T-helper 2 cell treated with Interferon-gamma antibody and Interleukin-4, amounts not matched to agents 5 μg/mL and 100 μg/mL, for 36 hours (primary cell): ENCODE results near the gene KRTAP5-7.
"Not testable (repeated sequence)": the region's sequence is repeated elsewhere in the genome, so short reads cannot be mapped to it uniquely, and the experiment has no call there.

ENCODE experiments used
- DNase-seq: peaks from one replicate; pipeline ENCODE4 v3.0.0; 2021; ENCODE audit warnings: low spot score
- H3K27ac Mint-ChIP-seq: one replicate; pipeline ENCODE4 v1.8.0; 2021; ENCODE audit warnings: mild to moderate bottlenecking, mixed read lengths
- H3K27me3 Mint-ChIP-seq: one replicate; pipeline ENCODE4 v1.8.0; 2021; ENCODE audit warnings: low read depth, mixed read lengths
- H3K36me3 Mint-ChIP-seq: one replicate; pipeline ENCODE4 v1.8.0; 2021; ENCODE audit warnings: low read depth, mixed read lengths
- H3K4me1 Mint-ChIP-seq: one replicate; pipeline ENCODE4 v1.8.0; 2021; ENCODE audit warnings: low read depth, mixed read lengths
- H3K4me3 Mint-ChIP-seq: one replicate; pipeline ENCODE4 v1.8.0; 2022; ENCODE audit warnings: mild to moderate bottlenecking, moderate library complexity, mixed read lengths
- H3K9me3 Mint-ChIP-seq: one replicate; pipeline ENCODE4 v1.8.0; 2021; ENCODE audit warnings: mixed read lengths

Gene KRTAP5-7

DNA sequence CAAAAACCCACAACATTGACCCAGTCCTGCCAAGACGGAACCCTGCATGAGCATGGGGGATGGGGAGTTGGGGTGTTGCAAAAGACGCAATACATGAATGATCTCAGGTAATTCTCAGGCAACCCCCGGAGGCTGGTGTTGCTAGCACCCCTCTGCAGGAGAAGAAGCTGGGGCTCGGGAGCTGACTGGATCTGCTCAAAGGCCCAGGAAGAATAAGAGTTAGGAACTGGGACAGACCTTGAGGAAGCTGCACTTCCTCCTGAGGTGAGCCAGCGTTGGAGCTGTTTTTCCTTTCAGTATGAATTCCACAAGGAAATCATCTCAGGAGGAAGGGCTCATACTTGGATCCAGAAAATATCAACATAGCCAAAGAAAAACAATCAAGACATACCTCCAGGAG, 21.1 kb downstream of the KRTAP5-7 start, which contains the start of gene KRTAP5-9:
TSS of gene KRTAP5-9 (plus strand) at position 301 of the 400 bp plus-strand sequence. CDS start 238 bp downstream, outside the sequence.
- Mint-ChIP-seq H3K4me3 (no peak within 1 kb of the TSS), H3K27me3 (peaks cover 15% of the 10 kb centered on the region), H3K4me1 (no peaks in the 10 kb centered on the region), H3K9me3 (no peaks in the 10 kb centered on the region), H3K27ac (no peak within 1 kb of the TSS), H3K36me3 (no peaks in the 10 kb centered on the region)
- no peak for DNase-seq

DNA sequence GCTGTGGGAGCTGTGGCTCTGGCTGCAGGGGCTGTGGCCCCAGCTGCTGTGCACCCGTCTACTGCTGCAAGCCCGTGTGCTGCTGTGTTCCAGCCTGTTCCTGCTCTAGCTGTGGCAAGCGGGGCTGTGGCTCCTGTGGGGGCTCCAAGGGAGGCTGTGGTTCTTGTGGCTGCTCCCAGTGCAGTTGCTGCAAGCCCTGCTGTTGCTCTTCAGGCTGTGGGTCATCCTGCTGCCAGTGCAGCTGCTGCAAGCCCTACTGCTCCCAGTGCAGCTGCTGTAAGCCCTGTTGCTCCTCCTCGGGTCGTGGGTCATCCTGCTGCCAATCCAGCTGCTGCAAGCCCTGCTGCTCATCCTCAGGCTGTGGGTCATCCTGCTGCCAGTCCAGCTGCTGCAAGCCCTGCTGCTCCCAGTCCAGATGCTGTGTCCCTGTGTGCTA, 21.7 kb downstream of the KRTAP5-7 start:
- H3K4me1 Mint-ChIP-seq, result no peaks in the 10 kb centered on the region
- no peaks in the 10 kb centered on the region for H3K9me3 Mint-ChIP-seq
- H3K36me3 Mint-ChIP-seq, result no peaks in the 10 kb centered on the region
- H3K4me3 Mint-ChIP-seq, result no peak overlapping the region
- DNase-seq, result no peak
- H3K27ac Mint-ChIP-seq, result no peak overlapping the region
- H3K27me3 Mint-ChIP-seq, result peaks cover 15% of the 10 kb centered on the region

DNA sequence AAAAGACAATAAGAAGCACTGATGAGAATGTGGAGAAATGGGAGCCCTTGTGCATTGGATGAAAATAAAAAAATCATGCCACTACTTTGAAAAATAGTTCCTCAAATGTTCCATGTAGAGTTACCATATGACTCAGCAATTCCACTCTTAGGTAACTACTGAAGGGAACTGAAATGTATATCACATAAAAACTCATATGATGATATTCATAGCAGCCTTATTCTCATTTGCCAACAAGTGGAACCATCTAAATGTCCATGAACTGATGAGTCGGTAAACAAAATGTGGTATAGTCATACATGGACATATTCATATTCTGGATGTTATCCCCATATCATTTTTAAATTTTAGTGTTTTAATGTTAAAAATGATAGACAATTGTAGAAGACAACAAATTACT, 24.6 kb downstream of the KRTAP5-7 start:
- DNase-seq, result no peak
- Mint-ChIP-seq H3K4me3 (no peak overlapping the region), H3K27me3 (peaks cover 15% of the 10 kb centered on the region), H3K9me3 (no peaks in the 10 kb centered on the region), H3K36me3 (no peaks in the 10 kb centered on the region), H3K4me1 (no peaks in the 10 kb centered on the region), H3K27ac (no peak overlapping the region)

DNA sequence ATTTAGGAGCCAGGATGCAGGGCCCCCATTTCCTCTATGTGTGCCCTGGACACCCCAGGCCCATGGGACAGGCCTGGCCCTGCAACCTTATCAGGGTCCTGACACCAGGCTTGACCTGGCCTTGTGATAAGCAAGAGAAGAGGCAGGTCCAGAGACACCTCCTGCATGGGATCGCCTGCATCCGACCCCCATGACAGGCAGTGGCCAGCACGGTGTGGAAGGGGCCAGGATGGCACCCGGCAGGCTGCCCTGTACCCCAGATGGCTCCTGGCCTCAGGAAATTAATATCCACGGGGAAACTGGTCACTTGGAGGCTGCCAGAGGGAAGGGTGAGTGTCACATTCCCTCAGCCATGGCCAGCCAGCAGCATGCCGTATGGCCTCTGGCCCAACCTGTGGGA, 27.9 kb downstream of the KRTAP5-7 start:
- Mint-ChIP-seq H3K36me3 (no peaks in the 10 kb centered on the region), H3K27me3 (peaks cover 13% of the 10 kb centered on the region), H3K27ac (no peak overlapping the region), H3K4me1 (no peaks in the 10 kb centered on the region), H3K9me3 (no peaks in the 10 kb centered on the region), H3K4me3 (no peak overlapping the region)
- no peak for DNase-seq

DNA sequence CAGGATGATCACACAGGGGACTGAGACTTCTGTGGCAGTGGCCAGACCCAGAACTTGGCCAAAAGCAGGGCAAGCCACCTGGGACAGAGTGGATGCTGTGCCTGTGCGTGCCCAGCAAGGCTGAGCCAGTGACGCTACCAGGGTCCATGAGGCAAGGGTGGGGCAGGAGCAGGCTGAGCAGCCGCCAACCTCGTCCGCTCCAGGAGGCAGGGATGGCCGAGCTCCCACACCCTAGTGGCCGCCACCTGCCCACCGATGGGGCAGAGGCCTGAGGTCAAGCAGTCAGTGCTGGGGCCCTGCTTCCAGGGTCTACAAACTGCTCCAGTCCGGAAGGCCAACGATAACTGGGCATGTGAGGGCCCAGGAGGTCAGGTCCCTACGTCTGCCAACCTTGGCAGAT, 28.4 kb downstream of the KRTAP5-7 start:
- Mint-ChIP-seq H3K4me3 (no peak overlapping the region), H3K36me3 (no peaks in the 10 kb centered on the region), H3K27ac (no peak overlapping the region), H3K27me3 (peaks cover 13% of the 10 kb centered on the region), H3K4me1 (no peaks in the 10 kb centered on the region), H3K9me3 (no peaks in the 10 kb centered on the region)
- DNase-seq, result no peak

DNA sequence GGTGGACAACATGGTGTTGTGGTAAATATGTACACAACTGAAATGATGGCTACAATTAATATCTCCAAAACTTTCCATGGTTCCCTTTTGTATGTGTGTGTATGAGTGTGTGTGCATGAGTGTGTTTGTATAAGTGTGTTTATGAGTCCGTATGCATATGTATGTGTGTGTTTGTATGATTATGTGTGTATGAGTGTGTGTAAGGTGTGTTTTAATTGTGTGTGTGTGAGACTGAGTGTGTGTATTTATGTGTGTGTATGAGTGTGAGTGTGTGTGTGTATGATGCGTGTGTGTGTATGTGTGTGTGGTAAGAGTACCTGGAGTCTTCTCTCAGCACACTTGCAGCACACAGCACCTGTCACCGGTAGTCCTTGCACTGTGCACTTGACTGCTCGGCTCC, 29.0 kb downstream of the KRTAP5-7 start:
- H3K36me3 Mint-ChIP-seq, result no peaks in the 10 kb centered on the region
- no peak overlapping the region for H3K27ac Mint-ChIP-seq
- H3K27me3 Mint-ChIP-seq, result peaks cover 12% of the 10 kb centered on the region
- H3K9me3 Mint-ChIP-seq, result no peaks in the 10 kb centered on the region
- H3K4me3 Mint-ChIP-seq, result no peak overlapping the region
- H3K4me1 Mint-ChIP-seq, result no peaks in the 10 kb centered on the region
- no peak for DNase-seq

DNA sequence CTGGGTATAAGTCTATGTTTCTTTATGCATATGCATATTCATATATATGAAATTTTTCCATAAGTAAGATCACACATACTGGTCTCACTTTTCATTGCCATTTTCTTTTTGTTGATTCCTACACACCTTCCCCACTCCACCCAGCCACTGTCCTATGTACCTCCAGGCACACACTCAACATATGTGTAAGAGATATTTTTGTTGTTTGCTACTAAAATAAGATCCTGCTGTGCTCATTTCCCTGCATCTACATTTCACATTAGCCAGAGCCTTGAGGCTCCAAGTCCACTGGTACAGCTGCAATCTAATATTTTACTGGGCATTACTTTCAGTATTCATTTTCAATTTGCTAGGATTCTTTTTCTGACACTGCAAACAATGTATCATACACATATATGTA, 30.2 kb downstream of the KRTAP5-7 start:
- Mint-ChIP-seq H3K4me3 (no peak overlapping the region), H3K4me1 (no peaks in the 10 kb centered on the region), H3K9me3 (no peaks in the 10 kb centered on the region), H3K27ac (no peak overlapping the region), H3K27me3 (peaks cover 12% of the 10 kb centered on the region), H3K36me3 (no peaks in the 10 kb centered on the region)
- no peak for DNase-seq

DNA sequence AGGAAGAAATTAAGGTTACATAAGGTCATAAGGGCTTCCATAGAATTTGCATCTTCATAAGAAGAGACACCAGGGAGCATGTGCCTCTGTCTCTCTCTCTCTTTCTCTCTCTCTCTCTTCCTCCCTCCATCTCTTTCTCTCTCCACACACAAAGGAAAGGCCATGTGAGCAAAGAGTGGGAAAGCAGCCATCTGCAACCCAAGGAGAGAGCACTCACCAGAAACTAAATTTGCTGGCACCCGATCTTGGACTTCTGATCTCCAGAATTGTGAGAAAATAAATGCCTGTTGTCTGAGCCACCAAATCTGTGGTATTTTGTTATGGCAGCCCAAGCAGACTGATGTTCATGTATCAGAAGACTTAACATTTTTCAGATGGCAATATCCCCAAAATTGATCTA, 31.9 kb downstream of the KRTAP5-7 start:
- peaks cover 21% of the 10 kb centered on the region for H3K27me3 Mint-ChIP-seq

DNA sequence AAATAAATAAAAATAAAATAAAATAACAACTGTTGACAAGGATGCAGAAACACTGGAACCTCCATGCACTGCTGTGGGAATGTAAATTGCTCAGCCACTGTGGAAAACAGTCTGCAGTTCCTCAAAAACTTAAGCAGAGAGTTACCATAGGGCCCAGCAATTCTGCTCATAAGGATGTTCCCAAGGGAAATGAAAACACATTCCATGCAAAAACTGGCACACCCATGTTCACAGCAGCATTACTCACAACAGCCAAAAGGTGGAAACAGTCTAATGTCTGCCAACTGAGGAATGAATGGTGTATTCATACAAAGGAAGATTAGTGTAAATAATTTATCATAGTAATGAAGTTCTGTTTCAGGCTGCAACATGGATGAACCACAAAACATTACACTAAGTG, 35.1 kb downstream of the KRTAP5-7 start:
- Mint-ChIP-seq H3K27me3 (peaks cover 19% of the 10 kb centered on the region), H3K4me3 (no peak overlapping the region), H3K27ac (no peak overlapping the region), H3K4me1 (no peaks in the 10 kb centered on the region), H3K36me3 (no peaks in the 10 kb centered on the region), H3K9me3 (no peaks in the 10 kb centered on the region)
- no peak for DNase-seq

More for the DNA sequence above, 31.9 kb downstream of the KRTAP5-7 start:
- no peaks in the 10 kb centered on the region for H3K36me3 Mint-ChIP-seq
- no peak overlapping the region for H3K27ac Mint-ChIP-seq
- no peaks in the 10 kb centered on the region for H3K4me1 Mint-ChIP-seq
- DNase-seq, result no peak
- no peak overlapping the region for H3K4me3 Mint-ChIP-seq
- H3K9me3 Mint-ChIP-seq, result no peaks in the 10 kb centered on the region

DNA sequence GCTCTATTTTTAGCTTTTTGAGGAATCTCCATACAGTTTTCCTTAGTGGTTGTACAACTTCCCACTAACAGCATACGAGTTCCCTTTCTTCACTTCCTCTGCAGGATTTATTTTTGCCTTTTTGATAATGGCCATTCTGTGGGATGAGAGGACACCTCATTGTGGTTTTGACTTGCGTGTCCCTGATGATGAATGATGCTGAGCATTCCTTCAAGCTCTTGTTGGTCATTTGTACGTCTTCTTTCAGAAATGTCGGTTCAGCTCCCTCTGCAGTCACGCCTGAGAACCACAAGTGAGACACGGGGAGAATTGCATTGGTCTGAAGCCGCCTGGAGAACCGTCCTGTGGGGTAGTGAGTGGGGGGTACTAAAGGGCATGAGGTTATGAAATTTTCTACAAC, 36.3 kb downstream of the KRTAP5-7 start:
- no peak for DNase-seq
- Mint-ChIP-seq H3K4me3 (no peak overlapping the region), H3K27ac (no peak overlapping the region), H3K36me3 (no peaks in the 10 kb centered on the region), H3K4me1 (no peaks in the 10 kb centered on the region), H3K27me3 (peaks cover 14% of the 10 kb centered on the region), H3K9me3 (no peaks in the 10 kb centered on the region)

DNA sequence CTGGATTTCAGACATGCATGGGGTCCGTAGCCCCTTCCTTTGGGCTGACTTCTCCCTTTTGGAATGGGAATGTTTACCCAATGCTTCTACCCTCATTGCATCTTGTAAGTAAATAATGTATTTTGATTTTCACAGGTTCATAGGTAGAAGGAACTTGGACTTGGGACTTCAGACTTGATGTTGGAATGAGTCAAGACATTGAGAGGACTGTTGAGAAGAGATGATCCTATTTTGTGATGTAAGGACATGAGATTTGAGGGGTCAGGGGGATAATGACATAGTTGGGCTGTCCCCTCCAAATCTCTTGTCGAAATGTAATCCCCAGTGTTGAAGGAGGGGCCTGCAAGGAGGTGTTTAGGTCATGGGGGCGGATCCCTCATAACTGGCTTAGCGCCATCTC, 37.4 kb downstream of the KRTAP5-7 start:
- Mint-ChIP-seq H3K27me3 (peaks cover 14% of the 10 kb centered on the region), H3K4me1 (no peaks in the 10 kb centered on the region), H3K27ac (no peak overlapping the region), H3K4me3 (no peak overlapping the region), H3K9me3 (no peaks in the 10 kb centered on the region), H3K36me3 (no peaks in the 10 kb centered on the region)
- DNase-seq, result no peak

DNA sequence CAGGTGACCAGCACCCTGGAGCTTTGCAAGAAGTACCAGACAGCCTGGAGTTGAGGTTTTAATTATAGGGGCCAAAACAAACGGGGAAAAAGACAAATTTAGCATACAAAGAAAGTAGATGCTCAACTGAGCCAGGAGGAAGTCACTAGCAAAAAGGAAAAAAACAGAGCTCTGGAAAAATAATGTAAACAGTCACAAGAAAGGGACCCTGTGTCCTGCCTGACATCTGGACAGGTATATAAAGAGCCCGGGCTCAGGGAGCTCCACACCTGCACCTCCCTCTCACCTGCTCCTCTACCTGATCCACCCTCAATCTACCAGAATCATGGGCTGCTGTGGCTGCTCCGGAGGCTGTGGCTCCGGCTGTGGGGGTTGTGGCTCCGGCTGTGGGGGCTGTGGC, 38.2 kb downstream of the KRTAP5-7 start, which contains the start of gene KRTAP5-10:
TSS of gene KRTAP5-10 (plus strand) at position 301 of the 400 bp plus-strand sequence. CDS start at position 326, 25 bp downstream.
- H3K36me3 Mint-ChIP-seq, result no peaks in the 10 kb centered on the region
- H3K27ac Mint-ChIP-seq, result no peak within 1 kb of the TSS
- H3K4me3 Mint-ChIP-seq, result no peak within 1 kb of the TSS
- no peak for DNase-seq
- H3K27me3 Mint-ChIP-seq, result peaks cover 14% of the 10 kb centered on the region
- no peaks in the 10 kb centered on the region for H3K9me3 Mint-ChIP-seq
- H3K4me1 Mint-ChIP-seq, result no peaks in the 10 kb centered on the region

DNA sequence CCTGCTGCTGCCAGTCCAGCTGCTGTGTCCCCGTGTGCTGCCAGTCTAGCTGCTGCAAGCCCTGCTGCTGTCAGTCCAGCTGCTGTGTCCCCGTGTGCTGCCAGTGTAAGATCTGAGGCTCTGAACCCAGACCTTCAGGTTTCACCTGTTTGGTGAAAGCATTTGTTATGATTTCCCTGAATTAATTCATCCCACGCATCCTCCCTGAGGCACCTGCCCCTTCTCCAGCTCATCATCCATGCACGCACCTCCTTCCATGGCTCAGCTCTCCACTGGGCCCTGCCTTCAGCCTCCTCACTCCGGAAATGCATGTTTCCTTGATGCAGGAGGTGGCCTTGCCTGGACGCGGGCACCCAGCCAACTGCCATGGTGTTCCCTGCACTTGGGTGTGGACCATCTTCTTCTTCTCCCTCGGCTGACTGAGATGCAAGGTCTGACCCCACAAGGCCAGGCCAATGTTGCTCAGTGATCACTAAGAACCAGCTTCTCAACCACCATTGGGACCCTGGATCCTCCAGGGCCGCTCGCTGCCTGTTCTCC, 39.1 kb downstream of the KRTAP5-7 start:
- Mint-ChIP-seq H3K4me1 (no peaks in the 10 kb centered on the region), H3K27ac (no peak overlapping the region), H3K27me3 (peaks cover 14% of the 10 kb centered on the region), H3K4me3 (no peak overlapping the region), H3K9me3 (no peaks in the 10 kb centered on the region), H3K36me3 (no peaks in the 10 kb centered on the region)
- DNase-seq, result no peak

DNA sequence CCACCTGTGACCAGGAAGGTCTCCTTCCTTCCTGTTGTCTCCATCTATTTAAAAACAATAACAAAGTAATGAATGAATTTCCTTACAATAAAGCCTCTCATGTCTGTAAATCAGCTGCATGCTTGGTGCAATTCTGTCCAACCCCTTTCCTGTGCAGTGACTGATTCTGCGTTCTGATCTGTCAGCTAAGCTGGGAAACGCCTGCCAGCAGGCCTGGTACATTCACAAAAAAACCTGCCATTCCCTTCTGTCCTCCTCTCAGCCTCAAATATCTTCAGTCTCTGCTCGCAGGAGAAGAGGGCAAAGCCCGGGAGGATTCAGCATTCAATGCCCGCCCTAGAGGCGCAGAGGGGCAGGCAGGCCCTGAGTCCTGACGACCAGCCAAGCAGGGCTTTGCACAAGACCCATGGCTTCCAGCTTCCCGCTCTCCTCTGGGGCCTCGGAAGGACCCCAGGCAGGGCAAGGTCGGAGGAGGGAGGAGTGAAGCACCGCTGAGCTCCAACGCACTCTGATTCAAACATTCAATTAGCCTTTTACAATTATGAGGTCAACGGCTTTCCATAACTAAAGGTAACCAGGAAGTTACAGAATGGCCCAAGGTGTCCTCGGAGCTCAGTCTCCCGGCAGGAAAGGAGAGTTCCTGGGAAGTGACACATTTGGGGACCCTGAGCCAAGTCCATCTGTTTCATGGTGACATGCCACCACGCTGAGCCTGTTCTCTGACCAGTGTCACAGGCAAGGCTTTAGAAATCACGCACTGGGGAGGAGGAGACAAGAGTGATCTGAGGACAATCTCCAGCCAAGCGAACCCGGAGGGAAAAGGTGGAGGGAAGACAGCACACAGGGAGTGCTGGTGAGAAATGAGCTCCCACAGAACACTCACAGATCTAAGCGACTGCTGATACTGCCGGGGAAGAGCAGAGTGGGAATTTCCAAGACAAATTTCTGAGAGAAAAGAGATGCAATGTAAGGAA, 39.8 kb downstream of the KRTAP5-7 start:
- H3K4me1 Mint-ChIP-seq, H3K36me3 Mint-ChIP-seq, DNase-seq: not testable (repeated sequence)

More for the DNA sequence above, 39.8 kb downstream of the KRTAP5-7 start:
- H3K9me3 Mint-ChIP-seq, H3K4me3 Mint-ChIP-seq, H3K27ac Mint-ChIP-seq, H3K27me3 Mint-ChIP-seq: not testable (repeated sequence)
